Non-pigmented ciliary epithelial cell (primary cell): Measurements from ENCODE around the gene MSL3B.
A peak's percentile ranks its signal among the peaks of the same experiment; 100 is the strongest.
"Not testable (repeated sequence)": the region's sequence is repeated elsewhere in the genome, so short reads cannot be mapped to it uniquely, and the experiment has no call there.

Experiments
- DNase-seq: peaks from one replicate; pipeline ENCODE4 v3.0.0-alpha.2; 2010; ENCODE audit warnings: low read depth

MSL3B gene

GRCh38 chr2:233867993-233868532 is at the start of gene MSL3B:
Gene MSL3B (minus strand): TSS chr2:233868386.
- no peak for DNase-seq

- DNase-seq = no peak
Observed at GRCh38 chr2:233917116-233917515, 48.9 kb upstream of the MSL3B start, which contains the start of gene TRPM8. Gene TRPM8 (plus strand): TSS chr2:233917373. CDS start chr2:233926538, 9,165 bp downstream.

GRCh38 chr2:233915128-233915527 is 46.9 kb upstream of the MSL3B start:
- no peak for DNase-seq

GRCh38 chr2:233912691-233913423 is 44.7 kb upstream of the MSL3B start:
- no peak for DNase-seq

- no peak for DNase-seq
Observed at GRCh38 chr2:233907627-233908026, 39.4 kb upstream of the MSL3B start.

GRCh38 chr2:233905945-233906344 is 37.8 kb upstream of the MSL3B start:
- no peak for DNase-seq

GRCh38 chr2:233901884-233902283 is 33.7 kb upstream of the MSL3B start:
- DNase-seq = no peak

- no peak for DNase-seq
Observed at GRCh38 chr2:233901367-233901766, 33.2 kb upstream of the MSL3B start.

GRCh38 chr2:233896253-233896652 is 28.1 kb upstream of the MSL3B start:
- not testable (repeated sequence) for DNase-seq

GRCh38 chr2:233892793-233893192 is 24.6 kb upstream of the MSL3B start:
- no peak for DNase-seq

- DNase-seq = no peak
Observed at GRCh38 chr2:233882353-233882752, 14.2 kb upstream of the MSL3B start.

- DNase-seq = not testable (repeated sequence)
Observed at GRCh38 chr2:233872125-233872524, 3.9 kb upstream of the MSL3B start.

GRCh38 chr2:233871432-233871831 is 3.2 kb upstream of the MSL3B start:
- no peak for DNase-seq

- DNase-seq = no peak
Observed at GRCh38 chr2:233866479-233866878, 1.7 kb downstream of the MSL3B start.

- DNase-seq = no peak
Observed at GRCh38 chr2:233865838-233866237, 2.3 kb downstream of the MSL3B start.

- no peak for DNase-seq
Observed at GRCh38 chr2:233862261-233862768, 5.9 kb downstream of the MSL3B start.

- DNase-seq = no peak
Observed at GRCh38 chr2:233858331-233858730, 9.9 kb downstream of the MSL3B start.

GRCh38 chr2:233857511-233858141 is 10.6 kb downstream of the MSL3B start:
- DNase-seq = no peak

GRCh38 chr2:233856184-233856583 is 12.0 kb downstream of the MSL3B start:
- no peak for DNase-seq

- no peak for DNase-seq
Observed at GRCh38 chr2:233855345-233855744, 12.8 kb downstream of the MSL3B start.

- DNase-seq = peak; percentile 77
Observed at GRCh38 chr2:233854241-233854981, 13.8 kb downstream of the MSL3B start, which contains the start of gene HJURP. Gene HJURP (minus strand): TSS chr2:233854535. CDS start chr2:233854500, 35 bp downstream.

GRCh38 chr2:233853883-233854240 is 14.3 kb downstream of the MSL3B start:
- DNase-seq = no peak
